ENCODE results near the gene SPEM2.

- TF ChIP-seq CTCF (IDR thresholded peaks at IDR 0.05), result no peak
- no peak for TF ChIP-seq POLR2A (IDR thresholded peaks at IDR 0.05)
- no peak for TF ChIP-seq EP300 (IDR thresholded peaks at IDR 0.05)
These were observed 8.3 kb upstream of the SPEM2 start for GRCh38 chr17:7417056-7417655.

Measured in ovary (tissue), 3 donors.